Skeletal muscle tissue (tissue), 4 donors: Measurements from ENCODE around the gene BMP10. TPM values are rescaled to one million over a fixed set of nuclear protein-coding genes. Genes with fewer than 3 reads are reported as not detected.

Experiments
- H3K27ac ChIP-seq: one replicate; pipeline ENCODE4 v1.7.0; 2013; ENCODE audit warnings: mild to moderate bottlenecking, low read depth, low read length, inconsistent platforms
- H3K27me3 ChIP-seq, 3 donors: one replicate each; pipeline ENCODE4 v1.7.0; 2013; ENCODE audit warnings: low read length in 3 of 3; ENCODE audit not compliant: control insufficient read depth in 3 of 3, insufficient read depth in 3 of 3
- H3K36me3 ChIP-seq, 3 donors: one replicate each; pipeline ENCODE4 v1.7.0; 2013; ENCODE audit warnings: low read length in 3 of 3; ENCODE audit not compliant: control insufficient read depth in 3 of 3, insufficient read depth in 3 of 3
- H3K4me1 ChIP-seq, 3 donors: one replicate each; pipeline ENCODE4 v1.7.0; 2013; ENCODE audit warnings: low read length in 3 of 3, mild to moderate bottlenecking in 3 of 3; ENCODE audit not compliant: control insufficient read depth in 3 of 3, insufficient read depth in 3 of 3
- H3K4me3 ChIP-seq, 3 donors: one replicate each; pipeline ENCODE4 v1.7.0; 2013; ENCODE audit warnings: low read length in 3 of 3
- H3K9ac ChIP-seq, 3 donors: one replicate each; pipeline ENCODE4 v1.7.0; 2013; ENCODE audit warnings: low read length in 3 of 3, mild to moderate bottlenecking in 3 of 3, moderate library complexity in 2 of 3, low read depth in 1 of 3
- H3K9me3 ChIP-seq, 3 donors: one replicate each; pipeline ENCODE4 v1.7.0; 2013; ENCODE audit warnings: low read length in 3 of 3; ENCODE audit not compliant: control insufficient read depth in 3 of 3
- total RNA-seq: library from RNA; depleted of rRNA; stranded (reverse); fragments of >200 nt; gene quantifications from one replicate; pipeline ENCODE4 v1.2.3, GENCODE V29; 2014
- donor health status: Osteomylitis.

The BMP10 gene
- total RNA-seq, 1 donor from 2014 or later: not detected

DNA sequence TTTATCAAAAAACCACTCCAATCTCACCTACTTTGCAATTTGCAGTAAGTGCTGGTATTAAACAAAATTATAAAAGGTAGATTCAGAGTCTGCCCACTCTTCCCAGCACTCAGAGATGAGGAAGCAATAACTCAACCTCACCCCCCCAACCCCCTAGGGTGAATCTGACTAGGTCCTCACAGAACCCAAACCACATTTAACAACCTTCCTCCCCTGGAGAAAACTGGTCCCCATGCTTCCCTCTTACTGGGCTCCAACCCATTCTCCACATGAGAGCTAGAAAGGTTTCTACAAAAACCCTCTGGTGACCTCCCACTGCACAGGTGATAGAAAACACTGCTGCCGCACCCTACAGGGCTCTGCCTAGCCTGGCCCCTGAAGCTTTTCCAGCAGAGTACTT lies 40.5 kb upstream of the BMP10 start:
- Histone ChIP-seq H3K9me3 (no peaks in the 10 kb centered on the region), H3K27ac (no peak overlapping the region), H3K4me3 (no peak overlapping the region), H3K27me3 (no peaks in the 10 kb centered on the region), H3K36me3 (no peaks in the 10 kb centered on the region), H3K4me1 (peaks cover 5 to 9% (median 6%) of the 10 kb centered on the region in 3 donors), H3K9ac (no peak overlapping the region)

DNA sequence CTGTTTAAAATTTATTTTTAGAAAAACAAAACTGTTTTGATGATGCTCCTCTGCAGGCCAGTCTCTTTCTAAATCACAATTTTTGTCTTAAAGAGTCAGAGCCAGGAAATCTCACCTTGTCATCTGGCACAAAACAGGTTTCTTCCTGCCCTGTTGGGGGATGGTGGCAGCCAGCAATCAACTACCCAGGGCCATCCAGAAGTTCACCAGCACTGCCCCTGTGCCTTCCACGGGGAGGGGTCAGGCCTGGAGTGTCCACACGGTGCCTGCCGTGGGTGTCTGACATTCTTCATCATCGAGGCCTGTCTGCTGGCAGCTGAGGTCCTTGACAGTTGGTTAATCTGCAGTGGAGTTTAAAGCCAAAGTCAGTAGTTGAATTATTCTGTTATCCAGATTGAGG lies 40.0 kb upstream of the BMP10 start:
- no peaks in the 10 kb centered on the region for H3K27me3 ChIP-seq
- no peaks in the 10 kb centered on the region for H3K36me3 ChIP-seq
- no peaks in the 10 kb centered on the region for H3K9me3 ChIP-seq
- H3K9ac ChIP-seq: no peak overlapping the region
- H3K4me1 ChIP-seq: peaks cover 5 to 9% (median 6%) of the 10 kb centered on the region in 3 donors
- H3K27ac ChIP-seq: no peak overlapping the region
- H3K4me3 ChIP-seq: no peak overlapping the region

DNA sequence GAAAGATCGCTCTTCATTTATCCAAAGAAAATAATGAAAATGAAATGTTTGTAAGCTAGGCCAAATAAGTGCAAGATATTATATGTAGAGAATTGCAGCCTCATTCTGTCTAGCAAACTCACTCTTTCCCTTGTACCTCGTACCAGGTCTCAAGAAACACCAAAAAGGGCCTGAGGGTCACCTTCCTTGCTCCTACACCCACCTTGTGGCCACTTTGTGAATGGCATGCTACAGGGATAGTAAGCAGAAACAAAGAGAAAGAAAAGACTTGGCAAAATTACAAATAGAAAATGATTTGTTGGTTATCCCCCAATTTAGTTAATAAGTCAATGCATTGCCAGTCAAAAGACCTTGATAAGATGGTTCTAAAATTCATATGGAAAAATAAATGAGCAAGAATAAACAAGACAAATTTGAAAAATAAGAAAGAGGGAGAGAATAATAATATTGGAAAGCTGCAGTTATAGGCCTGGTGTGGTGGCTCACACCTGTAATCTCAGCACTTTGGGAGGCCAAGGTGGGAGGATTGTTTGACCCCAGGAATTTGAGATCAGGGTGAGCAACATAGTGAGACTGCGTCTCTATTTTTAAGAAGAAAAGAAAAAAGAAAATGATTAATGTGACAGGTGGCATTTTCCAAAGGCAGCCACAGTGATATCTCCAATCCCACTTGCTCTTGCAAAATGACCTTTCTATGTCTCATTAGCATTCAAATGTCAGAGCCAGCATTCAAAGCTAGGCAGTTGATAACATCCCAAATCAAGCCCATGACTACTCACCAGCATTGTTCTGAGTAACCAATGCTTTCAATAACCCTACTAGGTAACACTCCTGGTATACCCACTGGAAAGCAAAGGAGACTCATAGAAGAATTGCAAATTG lies 38.8 kb upstream of the BMP10 start:
- no peaks in the 10 kb centered on the region for H3K36me3 ChIP-seq
- no peaks in the 10 kb centered on the region for H3K9me3 ChIP-seq
- H3K4me3 ChIP-seq: no peak overlapping the region
- no peaks in the 10 kb centered on the region for H3K27me3 ChIP-seq
- peaks cover 5 to 9% (median 6%) of the 10 kb centered on the region in 3 donors for H3K4me1 ChIP-seq
- no peak overlapping the region for H3K27ac ChIP-seq
- H3K9ac ChIP-seq: no peak overlapping the region

DNA sequence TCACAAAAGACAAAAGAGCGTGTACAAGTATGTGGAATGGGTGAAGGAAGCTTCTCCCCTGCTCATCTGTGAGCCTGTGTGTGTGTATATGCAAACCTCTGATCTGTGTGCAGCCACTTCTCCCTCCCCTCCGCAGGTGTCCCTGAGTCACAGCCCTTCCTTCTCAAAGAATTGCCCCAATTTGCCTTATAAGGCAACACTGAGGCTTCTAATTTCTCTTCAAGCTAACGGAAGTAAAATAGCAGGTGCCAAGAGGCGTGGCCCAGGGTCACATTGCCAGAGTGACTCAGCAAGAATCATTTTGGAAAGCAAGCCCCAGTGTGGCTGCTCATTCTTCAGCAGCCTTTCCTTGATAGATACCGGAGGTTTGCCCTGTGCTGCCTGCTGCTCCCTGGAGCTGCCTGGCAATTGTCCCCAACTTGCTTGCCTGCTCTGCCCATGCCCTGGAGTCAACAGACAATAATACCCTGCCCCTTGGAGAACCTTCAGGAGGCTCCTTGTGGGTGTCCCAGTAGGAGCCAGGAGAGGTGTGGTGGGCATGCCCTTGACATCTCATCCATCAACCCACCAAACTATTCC lies 37.3 kb upstream of the BMP10 start:
- Histone ChIP-seq H3K27ac (no peak overlapping the region), H3K4me3 (peak overlapping the region in 1 of 3 donors; percentile 52), H3K9ac (no peak overlapping the region), H3K9me3 (no peaks in the 10 kb centered on the region), H3K27me3 (no peaks in the 10 kb centered on the region), H3K36me3 (no peaks in the 10 kb centered on the region), H3K4me1 (peaks cover 5 to 9% (median 6%) of the 10 kb centered on the region in 3 donors)

- Histone ChIP-seq H3K9me3 (no peaks in the 10 kb centered on the region), H3K4me1 (peaks cover 5 to 9% (median 6%) of the 10 kb centered on the region in 3 donors), H3K27me3 (no peaks in the 10 kb centered on the region), H3K4me3 (no peak overlapping the region), H3K9ac (no peak overlapping the region), H3K36me3 (no peaks in the 10 kb centered on the region), H3K27ac (no peak overlapping the region)
These were observed 36.7 kb upstream of the BMP10 start for GRCh38 chr2:68907920-68908253.

DNA sequence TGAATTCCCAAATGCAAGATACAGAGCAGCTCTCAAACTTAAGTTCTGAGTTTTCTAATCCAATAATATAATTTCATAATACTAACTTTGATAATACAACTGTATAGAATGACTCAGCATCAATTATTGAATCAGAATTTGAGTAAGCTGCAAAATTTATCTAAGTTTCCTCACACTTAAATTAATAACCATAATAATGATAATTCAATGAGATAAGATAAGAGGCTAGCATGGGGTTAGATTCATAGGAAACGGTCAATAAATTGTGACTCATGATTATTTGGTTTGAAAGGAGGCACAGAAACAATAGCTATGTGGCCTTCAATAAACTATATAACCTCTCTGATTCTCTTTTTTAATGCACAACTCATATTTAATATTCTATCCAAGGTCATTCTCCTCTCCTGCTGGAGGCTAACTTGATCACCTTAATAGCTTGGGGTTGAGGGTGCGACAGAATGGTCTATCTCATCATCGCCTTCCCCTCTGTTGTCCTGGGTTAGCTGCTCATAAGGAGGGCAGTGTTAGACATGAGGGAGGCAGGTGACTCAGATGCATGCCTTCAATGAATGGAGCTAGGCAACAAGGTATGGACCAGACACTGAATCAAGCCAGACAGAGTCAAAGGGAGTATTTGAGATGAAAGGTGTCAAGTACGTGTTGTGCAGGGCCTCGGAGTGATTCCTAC lies 36.2 kb upstream of the BMP10 start:
- Histone ChIP-seq H3K27me3 (no peaks in the 10 kb centered on the region), H3K36me3 (no peaks in the 10 kb centered on the region), H3K9ac (no peak overlapping the region), H3K27ac (no peak overlapping the region), H3K4me1 (peaks cover 5 to 9% (median 6%) of the 10 kb centered on the region in 3 donors), H3K9me3 (no peaks in the 10 kb centered on the region), H3K4me3 (no peak overlapping the region)

DNA sequence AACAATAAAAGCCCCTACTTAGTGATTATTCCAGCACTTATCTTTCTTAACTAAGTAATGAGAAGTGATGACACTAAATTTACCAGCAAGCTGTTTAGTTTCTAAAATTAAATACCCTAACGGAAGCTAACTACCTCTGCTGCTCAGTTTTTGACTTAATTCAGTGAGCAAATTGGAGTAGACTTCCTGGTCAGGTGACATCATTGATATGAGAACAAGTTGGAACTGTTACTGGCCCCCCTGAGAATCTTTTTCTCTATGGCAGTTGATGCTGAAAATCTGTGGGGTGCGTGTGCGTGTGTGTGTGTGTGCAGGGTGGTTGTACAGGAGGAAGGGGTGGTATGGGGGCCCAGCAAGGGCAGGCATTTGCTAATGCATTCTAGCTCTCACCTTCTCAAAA lies 35.5 kb upstream of the BMP10 start:
- Histone ChIP-seq H3K4me1 (peaks cover 5 to 9% (median 6%) of the 10 kb centered on the region in 3 donors), H3K9ac (no peak overlapping the region), H3K27me3 (no peaks in the 10 kb centered on the region), H3K4me3 (no peak overlapping the region), H3K27ac (no peak overlapping the region), H3K36me3 (no peaks in the 10 kb centered on the region), H3K9me3 (no peaks in the 10 kb centered on the region)

DNA sequence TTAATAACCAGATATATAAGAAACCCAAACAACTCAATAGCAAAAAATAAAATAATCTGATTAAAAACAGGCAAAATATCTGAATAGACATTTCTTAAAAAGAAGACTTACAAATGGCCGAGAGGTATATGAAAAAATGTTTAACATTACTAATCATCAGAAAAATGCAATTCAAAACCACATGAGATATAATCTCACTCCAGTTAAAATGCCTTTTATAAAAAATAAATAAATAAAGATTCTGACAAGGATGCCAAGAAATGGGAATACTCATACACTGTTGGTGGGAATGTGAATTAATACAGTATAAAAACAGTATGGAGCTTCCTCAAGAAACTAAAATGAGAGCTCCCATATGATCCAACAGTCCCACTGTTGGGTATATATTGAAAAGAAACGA lies 33.9 kb upstream of the BMP10 start:
- Histone ChIP-seq H3K27me3 (no peaks in the 10 kb centered on the region), H3K4me3 (no peak overlapping the region), H3K36me3 (no peaks in the 10 kb centered on the region), H3K4me1 (peaks cover 5 to 9% (median 6%) of the 10 kb centered on the region in 3 donors), H3K9ac (no peak overlapping the region), H3K9me3 (peaks cover 0 to 7% (median 7%) of the 10 kb centered on the region in 3 donors), H3K27ac (no peak overlapping the region)

GRCh38 chr2:68901561-68901960 lies 30.4 kb upstream of the BMP10 start:
- Histone ChIP-seq H3K4me1 (no peaks in the 10 kb centered on the region), H3K9ac (no peak overlapping the region), H3K4me3 (no peak overlapping the region), H3K27me3 (peaks cover 0 to 5% (median 0%) of the 10 kb centered on the region in 3 donors), H3K9me3 (peaks cover 0 to 7% (median 7%) of the 10 kb centered on the region in 3 donors), H3K36me3 (no peaks in the 10 kb centered on the region), H3K27ac (no peak overlapping the region)

- Histone ChIP-seq H3K27ac (no peak overlapping the region), H3K27me3 (peaks cover 0 to 5% (median 0%) of the 10 kb centered on the region in 3 donors), H3K4me1 (no peaks in the 10 kb centered on the region), H3K4me3 (no peak overlapping the region), H3K9me3 (peaks cover 0 to 7% (median 7%) of the 10 kb centered on the region in 3 donors), H3K36me3 (no peaks in the 10 kb centered on the region), H3K9ac (no peak overlapping the region)
These were observed 30.0 kb upstream of the BMP10 start for GRCh38 chr2:68901199-68901514.
